Smooth muscle cell (in vitro differentiated cells): Measurements from ENCODE around the gene OR8I2. TPM values are rescaled to one million over a fixed set of nuclear protein-coding genes. Genes with fewer than 3 reads are reported as not detected.
"Not testable (repeated sequence)": the region's sequence is repeated elsewhere in the genome, so short reads cannot be mapped to it uniquely, and the experiment has no call there.

Experiments
- DNase-seq: peaks from one replicate; lab custom pipeline; 2025; ENCODE audit not compliant: unreplicated experiment; lab: John Stamatoyannopoulos, UW
- H2AFZ ChIP-seq: fragments of 200-600 bp; sonication (generic); 2 replicates; pipeline ENCODE4 v1.6.0; 2016; ENCODE audit warnings: antibody characterized with exemption, low read depth, mild to moderate bottlenecking
- H3F3A ChIP-seq: fragments of 200-600 bp; sonication (generic); 2 replicates; pipeline ENCODE4 v1.6.0; 2017; ENCODE audit warnings: antibody characterized with exemption, low read depth
- H3K27ac ChIP-seq: fragments of 200-600 bp; sonication (generic); 2 replicates; pipeline ENCODE4 v1.5.1; 2016; ENCODE audit warnings: low read depth, mild to moderate bottlenecking
- H3K27me3 ChIP-seq: fragments of 200-600 bp; sonication (generic); 2 replicates; pipeline ENCODE4 v1.6.1; 2016; ENCODE audit warnings: low read depth, mild to moderate bottlenecking
- H3K36me3 ChIP-seq: fragments of 200-600 bp; sonication (generic); 2 replicates; pipeline ENCODE4 v1.5.1; 2016; ENCODE audit warnings: low read depth
- H3K4me1 ChIP-seq: fragments of 200-600 bp; sonication (generic); 2 replicates; pipeline ENCODE4 v1.5.1; 2016; ENCODE audit warnings: low read depth
- H3K4me2 ChIP-seq: fragments of 200-600 bp; sonication (generic); 2 replicates; pipeline ENCODE4 v1.6.0; 2016; ENCODE audit warnings: mild to moderate bottlenecking
- H3K4me3 ChIP-seq: fragments of 200-600 bp; sonication (generic); 2 replicates; pipeline ENCODE4 v1.5.1; 2016; ENCODE audit warnings: mild to moderate bottlenecking
- H3K79me2 ChIP-seq: fragments of 200-600 bp; sonication (generic); 2 replicates; pipeline ENCODE4 v1.6.0; 2016; ENCODE audit warnings: low read depth, mild to moderate bottlenecking
- H3K9ac ChIP-seq: fragments of 200-600 bp; sonication (generic); 2 replicates; pipeline ENCODE4 v1.6.0; 2016; ENCODE audit warnings: low read depth
- H3K9me3 ChIP-seq: fragments of 200-600 bp; sonication (generic); replicated peaks from 2 replicates; pipeline ENCODE4 v1.5.1; 2016; ENCODE audit warnings: low read depth
- H4K20me1 ChIP-seq: fragments of 200-600 bp; sonication (generic); 2 replicates; pipeline ENCODE4 v1.6.0; 2016; ENCODE audit warnings: low read depth
- CTCF ChIP-seq: fragments of 200-600 bp; sonication (generic); IDR thresholded peaks from 2 replicates; pipeline ENCODE4 v1.5.1; 2017; ENCODE audit warnings: borderline replicate concordance, mild to moderate bottlenecking, antibody characterized with exemption; ENCODE audit not compliant: insufficient read depth, poor library complexity, severe bottlenecking
- WGBS: methylation state at CpG from one replicate; pipeline ENCODE4 v1.1.7; 2016; ENCODE audit warnings: low lambda C conversion rate; 5-methylcytosine and 5-hydroxymethylcytosine counted together
- polyA plus RNA-seq: library from polyadenylated mRNA; unstranded; fragments of >200 nt; fragmentation: Nextera tagmentation; extraction: Ambion mirVana; gene quantifications from 2 replicates; pipeline ENCODE4 v1.2.1, GENCODE V29; 2016
- total RNA-seq: library from RNA; depleted of rRNA; stranded (reverse); fragments of >200 nt; gene quantifications from 2 replicates; pipeline ENCODE4 v1.2.3, GENCODE V29; 2014

Gene OR8I2
- total RNA-seq (not detected in 2 replicates), polyA plus RNA-seq (not detected in 2 replicates)

DNA sequence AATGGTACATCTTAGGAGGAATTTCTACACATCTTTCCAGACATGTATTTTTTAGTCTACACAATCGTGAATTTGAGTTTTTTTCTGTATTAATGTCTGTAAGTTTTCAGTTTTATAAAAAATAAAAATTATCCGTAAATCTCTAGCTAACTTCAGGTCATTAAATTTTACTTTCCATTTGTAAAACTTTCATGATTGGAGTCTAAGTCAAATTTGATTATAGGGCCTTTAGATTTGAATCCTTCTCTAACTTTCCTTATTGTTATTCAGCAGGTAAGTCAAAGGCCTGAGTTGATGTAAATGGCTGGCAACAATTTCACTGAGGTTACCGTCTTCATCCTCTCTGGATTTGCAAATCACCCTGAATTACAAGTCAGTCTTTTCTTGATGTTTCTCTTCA is at the start of gene OR8I2:
Gene OR8I2, plus strand, starts transcription at position 301 of the 400 bp plus-strand sequence. Its CDS starts 0 bp downstream, at position 301.
- no peaks in the 10 kb centered on the region for H3K27me3 ChIP-seq
- no peaks in the 10 kb centered on the region for H3F3A ChIP-seq
- H2AFZ ChIP-seq = no peak within 1 kb of the TSS
- H3K79me2 ChIP-seq = no peaks in the 10 kb centered on the region
- H3K9ac ChIP-seq = no peak within 1 kb of the TSS
- 60% methylated on average over 3 of the region's 3 CpGs for WGBS
- TF ChIP-seq CTCF = no peak
- no peaks in the 10 kb centered on the region for H3K36me3 ChIP-seq
- no peak within 1 kb of the TSS for H3K4me2 ChIP-seq
- no peaks in the 10 kb centered on the region for H3K9me3 ChIP-seq
- H3K27ac ChIP-seq = no peak within 1 kb of the TSS
- no peak for DNase-seq
- no peaks in the 10 kb centered on the region for H4K20me1 ChIP-seq
- no peak within 1 kb of the TSS for H3K4me3 ChIP-seq
- H3K4me1 ChIP-seq = no peaks in the 10 kb centered on the region

- Histone ChIP-seq H3K4me1 (no peaks in the 10 kb centered on the region), H3K36me3 (no peaks in the 10 kb centered on the region), H3K27me3 (no peaks in the 10 kb centered on the region), H3K4me3 (no peak overlapping the region), H3K9ac (no peak overlapping the region), H2AFZ (no peak overlapping the region), H3K79me2 (no peaks in the 10 kb centered on the region), H3F3A (no peaks in the 10 kb centered on the region), H3K9me3 (no peaks in the 10 kb centered on the region), H4K20me1 (no peaks in the 10 kb centered on the region), H3K27ac (no peak overlapping the region), H3K4me2 (no peak overlapping the region)
- no peak for DNase-seq
- 82% methylated on average over 1 of the region's 1 CpG for WGBS
- TF ChIP-seq CTCF = no peak
Observed at GRCh38 chr11:56045538-56045937, 47.6 kb upstream of the OR8I2 start.

DNA sequence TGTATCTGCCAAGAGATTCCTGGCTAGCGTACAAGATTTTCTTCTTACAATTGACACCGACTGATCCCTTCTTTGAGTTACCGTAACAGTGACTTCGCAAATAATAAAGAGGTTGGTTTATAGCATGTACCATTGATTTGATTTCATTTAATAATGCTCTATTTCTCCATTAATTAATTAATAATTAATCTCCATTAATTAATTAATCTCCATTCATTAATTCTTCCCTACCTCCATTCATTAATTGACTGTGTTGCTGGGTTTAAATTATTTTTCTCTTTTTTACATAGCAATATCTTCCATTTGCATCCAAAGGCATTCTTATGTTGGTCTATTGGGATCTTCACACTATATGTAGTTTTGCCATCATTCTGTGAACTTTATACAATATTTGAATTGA is 44.6 kb upstream of the OR8I2 start:
- Histone ChIP-seq H4K20me1 (no peaks in the 10 kb centered on the region), H3K27ac (no peak overlapping the region), H3K36me3 (no peaks in the 10 kb centered on the region), H3K27me3 (no peaks in the 10 kb centered on the region), H3K9ac (no peak overlapping the region), H3K4me2 (no peak overlapping the region), H3F3A (no peaks in the 10 kb centered on the region), H3K79me2 (no peaks in the 10 kb centered on the region), H2AFZ (no peak overlapping the region), H3K4me1 (no peaks in the 10 kb centered on the region), H3K9me3 (no peaks in the 10 kb centered on the region), H3K4me3 (no peak overlapping the region)
- TF ChIP-seq CTCF = no peak
- DNase-seq = no peak
- 73% methylated on average over 4 of the region's 4 CpGs for WGBS

- H3K79me2 ChIP-seq = no peaks in the 10 kb centered on the region
- no peak for DNase-seq
- H4K20me1 ChIP-seq = no peaks in the 10 kb centered on the region
- H3K4me1 ChIP-seq = no peaks in the 10 kb centered on the region
- H3K36me3 ChIP-seq = no peaks in the 10 kb centered on the region
- H3K4me2 ChIP-seq = no peak overlapping the region
- H3K27me3 ChIP-seq = no peaks in the 10 kb centered on the region
- H2AFZ ChIP-seq = peak overlapping the region; percentile 55
- no peaks in the 10 kb centered on the region for H3F3A ChIP-seq
- no peak overlapping the region for H3K9ac ChIP-seq
- TF ChIP-seq CTCF = no peak
- no peak overlapping the region for H3K27ac ChIP-seq
- no peak overlapping the region for H3K4me3 ChIP-seq
- no peaks in the 10 kb centered on the region for H3K9me3 ChIP-seq
- WGBS = 65% methylated on average over 2 of the region's 2 CpGs
Observed at GRCh38 chr11:56049487-56049886, 43.6 kb upstream of the OR8I2 start.

DNA sequence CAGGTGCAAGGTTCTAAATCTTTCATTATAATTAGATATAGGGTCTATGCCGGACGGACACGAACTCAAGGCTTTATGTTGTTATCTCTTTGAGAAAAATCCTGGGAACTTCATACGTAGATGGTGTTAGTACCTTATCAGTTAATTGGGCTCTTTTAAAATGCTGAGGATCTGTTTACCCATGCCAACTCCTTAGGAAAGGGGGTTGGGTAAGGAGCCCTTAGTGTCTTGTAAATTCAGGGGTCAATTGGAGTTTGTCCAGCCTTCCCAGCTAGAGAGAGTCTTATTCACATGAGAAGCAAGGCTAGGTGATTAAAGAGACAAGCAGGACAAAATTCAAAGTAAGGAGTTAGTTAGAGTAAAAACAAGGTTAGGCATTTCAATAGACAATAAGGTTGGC is 36.7 kb upstream of the OR8I2 start:
- H3K79me2 ChIP-seq = not testable (repeated sequence)

More for the DNA sequence above, 36.7 kb upstream of the OR8I2 start:
- not testable (repeated sequence) for H2AFZ ChIP-seq, DNase-seq, H3K4me3 ChIP-seq, H3F3A ChIP-seq, H3K27ac ChIP-seq, H3K4me1 ChIP-seq, H3K9ac ChIP-seq, H3K9me3 ChIP-seq, H3K36me3 ChIP-seq, H3K4me2 ChIP-seq, H3K27me3 ChIP-seq, H4K20me1 ChIP-seq
- WGBS = 19% methylated on average over 4 of the region's 4 CpGs
